HG03280 (cell line): ENCODE data around the gene C1S.

ENCODE experiments used
- ATAC-seq: cut with Tn5 transposase; IDR thresholded peaks from one replicate; pipeline ENCODE4 v1.9.1; 2021; ENCODE audit warnings: mild to moderate bottlenecking, moderate library complexity; ENCODE audit not compliant: unreplicated experiment

C1S gene

DNA sequence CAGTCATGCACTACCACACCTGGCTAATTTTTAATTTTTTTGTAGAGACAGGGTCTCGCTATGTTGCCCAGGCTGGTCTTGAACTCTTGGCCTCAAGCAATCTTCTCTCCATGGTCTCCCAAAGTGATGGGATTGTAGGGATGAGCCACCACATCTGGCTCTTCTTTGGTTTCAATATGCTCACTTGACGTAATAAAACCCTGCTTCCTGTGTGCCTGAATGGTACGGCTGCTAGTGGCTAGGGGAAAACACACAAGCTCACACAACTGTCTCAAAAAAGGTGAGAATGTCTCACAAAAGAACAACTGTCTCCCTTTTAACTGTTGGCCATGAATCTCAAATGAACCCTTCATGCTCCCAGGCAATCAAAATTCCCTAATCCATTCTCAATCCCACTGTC lies 15.0 kb downstream of the C1S start:
- ATAC-seq, result no peak

DNA sequence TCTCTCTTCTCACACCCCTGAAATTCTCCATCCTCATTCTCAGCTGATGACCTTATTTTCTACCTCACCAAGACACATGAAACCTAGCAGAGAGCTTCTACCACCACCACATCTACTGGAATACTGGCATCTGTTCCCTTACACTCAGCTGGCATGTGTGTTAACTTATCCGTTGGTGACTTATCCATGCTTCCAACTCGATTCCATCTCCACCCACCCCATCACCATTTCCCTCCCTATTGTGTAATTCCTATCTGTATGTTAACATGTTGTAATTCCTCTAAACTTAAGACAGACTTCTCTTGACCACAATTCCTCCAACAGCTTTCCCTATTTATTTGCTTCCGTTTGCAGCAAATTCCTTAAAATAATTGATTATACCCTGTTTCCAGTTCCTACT lies 15.4 kb downstream of the C1S start:
- ATAC-seq, result no peak

DNA sequence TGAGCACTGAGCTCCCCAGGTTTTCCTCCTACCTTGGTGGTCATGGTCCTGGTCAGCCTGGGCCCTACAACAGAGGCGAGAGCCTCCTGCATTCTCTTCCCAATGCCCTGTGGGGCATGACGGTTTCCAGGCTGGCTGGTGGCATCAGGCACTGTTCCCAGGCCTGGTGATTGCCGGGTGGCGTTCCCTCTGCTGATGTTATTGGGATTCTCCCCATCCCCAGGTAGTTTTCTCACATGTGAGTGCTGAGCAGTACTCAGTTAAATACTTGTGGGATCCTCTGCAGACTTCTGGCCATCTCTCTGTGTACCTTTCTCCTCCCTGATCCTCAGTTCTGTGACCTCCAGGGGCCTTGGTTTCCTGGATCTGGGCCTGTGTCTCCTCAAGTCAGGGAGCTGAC lies 16.0 kb downstream of the C1S start:
- no peak for ATAC-seq

DNA sequence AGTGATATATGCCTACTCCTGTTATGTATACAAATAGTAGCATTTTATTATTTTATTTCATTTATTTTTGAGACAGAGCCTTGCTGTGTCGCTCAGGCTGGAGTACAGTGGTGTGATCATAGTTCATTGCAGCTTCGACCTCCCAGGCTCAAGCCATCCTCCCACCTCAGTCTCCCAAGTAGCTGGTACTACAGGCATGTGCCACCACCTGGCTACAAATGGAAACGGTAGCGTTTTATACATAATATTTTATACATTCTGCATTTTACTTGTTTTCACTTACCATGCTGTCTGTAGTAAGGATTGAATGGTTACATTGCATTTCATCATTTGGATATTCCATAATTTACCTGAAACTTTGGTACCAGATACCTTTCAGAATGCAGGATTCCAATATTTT lies 17.6 kb downstream of the C1S start:
- ATAC-seq, result no peak

DNA sequence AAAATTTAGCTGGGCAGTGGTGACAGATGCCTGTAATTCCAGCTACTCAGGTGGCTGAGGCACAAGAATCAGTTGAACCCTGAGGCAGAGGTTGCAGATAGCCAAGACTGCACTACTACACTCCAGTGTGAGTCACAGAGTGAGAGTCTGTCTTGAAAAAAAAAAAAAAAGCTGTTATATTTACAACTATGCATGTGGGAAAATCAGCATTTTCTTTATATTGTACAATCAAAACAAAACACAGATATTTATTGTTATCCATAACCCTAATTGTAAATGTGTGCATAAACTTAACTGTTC lies 19.3 kb downstream of the C1S start:
- ATAC-seq, result no peak

DNA sequence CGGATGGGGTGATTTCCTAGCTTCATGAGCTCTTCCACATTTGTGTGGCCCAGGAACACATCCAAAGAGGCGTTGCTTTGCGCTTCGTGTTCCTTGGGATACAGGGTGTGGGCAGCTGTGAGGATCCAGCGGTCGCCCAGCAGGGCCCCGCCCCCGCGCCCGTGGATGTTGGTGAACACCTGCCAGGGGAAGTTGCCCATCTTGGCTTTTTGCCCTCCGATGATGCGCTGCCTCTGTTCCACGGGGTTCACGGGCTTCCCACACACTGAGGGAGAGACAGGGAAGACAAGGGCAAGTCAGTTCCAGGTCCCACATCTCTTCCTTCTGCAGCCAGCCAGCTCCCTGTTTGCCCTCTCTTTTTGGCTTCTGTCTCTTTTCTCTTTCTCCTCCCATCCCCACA lies 20.5 kb downstream of the C1S start:
- ATAC-seq, result no peak

DNA sequence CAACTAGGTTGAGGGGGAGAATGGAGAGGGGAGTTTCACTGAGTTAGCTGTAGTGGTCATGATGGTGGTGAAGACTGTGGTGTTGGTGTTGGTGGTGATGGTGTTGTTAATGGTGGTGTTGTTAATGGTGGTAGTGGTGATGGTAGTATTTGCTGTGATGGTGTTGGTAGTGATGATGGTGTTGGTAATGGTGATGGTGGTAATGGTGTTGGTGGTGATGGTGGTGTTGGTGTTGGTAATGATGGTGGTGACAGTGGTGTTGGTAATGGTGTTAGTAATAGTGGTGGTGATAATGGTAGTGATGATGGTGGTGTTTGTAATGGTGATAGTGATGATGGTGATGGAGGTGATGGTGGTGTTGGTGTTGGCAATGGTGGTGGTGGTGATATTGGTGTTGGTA lies 22.6 kb downstream of the C1S start:
- ATAC-seq, result no peak

- ATAC-seq, result no peak
Measured at GRCh38 chr12:7089196-7089871, 28.8 kb downstream of the C1S start.

DNA sequence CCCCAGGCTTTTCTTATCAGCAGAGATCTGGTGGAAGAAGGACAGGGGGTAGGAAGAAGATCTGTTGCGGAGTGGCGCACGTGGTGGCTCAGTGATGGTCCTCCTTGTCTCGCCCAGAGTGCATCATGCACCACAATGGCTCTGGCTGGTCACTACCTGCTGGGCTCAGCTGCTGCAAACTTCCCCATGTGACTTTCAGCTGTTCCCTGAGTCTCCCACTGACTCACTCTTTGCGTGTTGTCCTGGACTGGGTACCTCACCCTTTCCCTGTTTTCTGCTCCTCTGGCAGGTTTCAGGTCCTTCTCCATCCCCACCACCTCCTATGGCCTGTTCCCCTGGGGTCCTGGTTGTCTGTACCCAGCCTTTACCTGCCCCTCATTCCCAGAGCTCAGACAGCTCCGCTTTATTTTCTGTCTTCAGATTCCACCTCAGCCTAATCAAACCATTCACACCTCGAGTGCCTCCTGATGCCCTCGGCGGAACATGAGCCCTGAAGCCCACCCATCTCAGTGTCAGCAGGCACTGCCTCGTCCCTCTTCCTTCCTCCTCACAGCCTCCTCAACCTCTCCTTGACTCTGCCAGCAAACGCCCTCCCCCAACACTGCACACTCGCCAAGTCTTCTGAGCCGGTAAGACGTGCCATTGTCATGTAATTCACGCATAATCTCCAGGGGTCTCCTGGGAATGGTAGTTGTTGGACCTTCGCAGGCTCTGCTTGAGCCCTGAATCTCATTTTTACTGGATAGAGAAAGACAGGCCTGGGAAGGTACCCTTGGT lies 29.9 kb downstream of the C1S start:
- no peak for ATAC-seq

- ATAC-seq, result no peak
Measured at GRCh38 chr12:7091171-7091570, 30.7 kb downstream of the C1S start.

- no peak for ATAC-seq
Measured at GRCh38 chr12:7091660-7092228, 31.2 kb downstream of the C1S start.

DNA sequence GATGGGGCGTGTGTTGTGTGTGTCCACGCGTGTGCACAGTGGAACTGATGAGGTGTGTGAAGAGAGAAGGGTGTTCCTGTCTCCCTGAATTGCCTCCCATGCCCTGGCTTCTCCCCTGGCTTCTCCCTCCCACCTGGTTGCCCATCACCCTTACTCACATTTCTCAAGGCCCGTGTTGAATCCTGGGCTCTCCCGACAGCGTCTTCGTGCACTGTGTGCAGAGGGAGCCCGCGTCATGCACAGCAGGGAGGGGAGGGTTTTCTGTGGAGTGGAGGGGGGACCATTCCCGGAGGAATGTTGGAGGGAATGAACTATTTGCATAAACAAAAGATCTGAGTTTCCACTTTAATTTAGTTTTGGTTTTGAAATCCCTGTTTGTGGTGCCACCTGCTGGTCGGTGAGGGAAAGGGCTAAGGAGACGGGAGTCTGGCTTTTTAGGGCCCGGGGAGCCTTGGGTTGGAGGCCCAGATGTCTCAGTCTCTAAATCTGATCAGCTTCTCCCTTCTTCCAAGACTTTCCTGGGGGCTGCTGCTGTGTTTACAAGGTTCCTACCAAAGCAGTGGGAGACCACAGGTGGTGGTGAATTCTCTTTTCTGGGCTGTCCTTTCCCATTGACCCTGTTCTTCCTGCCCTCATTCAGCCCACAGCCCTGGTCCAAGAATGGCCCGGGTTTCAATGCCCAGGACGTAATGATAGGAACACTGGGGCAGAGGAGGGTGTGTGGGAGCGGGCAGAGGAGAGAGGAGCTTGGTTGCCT lies 31.9 kb downstream of the C1S start, which contains the start of gene C1R:
Gene C1R, minus strand, starts transcription at position 217 of the 757 bp plus-strand sequence. Its CDS starts 57 bp downstream, at position 160.
- no peak for ATAC-seq

- no peak for ATAC-seq
Measured at GRCh38 chr12:7092986-7093460, 32.5 kb downstream of the C1S start.

- ATAC-seq, result no peak
Measured at GRCh38 chr12:7093486-7093885, 33.0 kb downstream of the C1S start.

DNA sequence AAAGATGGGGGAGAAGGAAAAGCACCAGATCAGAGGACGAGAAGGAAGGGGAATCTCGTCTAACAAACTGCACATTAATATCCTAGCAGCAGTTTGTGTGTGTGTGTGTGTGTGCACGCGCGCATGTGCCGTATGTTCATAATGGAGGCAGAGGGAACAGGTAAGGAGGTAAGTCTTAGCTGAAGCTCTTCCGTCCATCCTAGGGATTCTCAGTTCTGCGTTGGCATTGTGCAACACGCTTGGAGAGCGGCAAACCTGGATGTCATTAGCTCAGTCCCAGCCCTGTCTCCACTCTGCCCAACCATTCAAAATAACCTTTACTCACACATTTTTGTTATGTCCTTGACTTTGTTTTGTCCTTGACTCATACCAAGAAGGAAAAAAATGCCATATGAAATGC lies 33.4 kb downstream of the C1S start:
- ATAC-seq, result no peak

DNA sequence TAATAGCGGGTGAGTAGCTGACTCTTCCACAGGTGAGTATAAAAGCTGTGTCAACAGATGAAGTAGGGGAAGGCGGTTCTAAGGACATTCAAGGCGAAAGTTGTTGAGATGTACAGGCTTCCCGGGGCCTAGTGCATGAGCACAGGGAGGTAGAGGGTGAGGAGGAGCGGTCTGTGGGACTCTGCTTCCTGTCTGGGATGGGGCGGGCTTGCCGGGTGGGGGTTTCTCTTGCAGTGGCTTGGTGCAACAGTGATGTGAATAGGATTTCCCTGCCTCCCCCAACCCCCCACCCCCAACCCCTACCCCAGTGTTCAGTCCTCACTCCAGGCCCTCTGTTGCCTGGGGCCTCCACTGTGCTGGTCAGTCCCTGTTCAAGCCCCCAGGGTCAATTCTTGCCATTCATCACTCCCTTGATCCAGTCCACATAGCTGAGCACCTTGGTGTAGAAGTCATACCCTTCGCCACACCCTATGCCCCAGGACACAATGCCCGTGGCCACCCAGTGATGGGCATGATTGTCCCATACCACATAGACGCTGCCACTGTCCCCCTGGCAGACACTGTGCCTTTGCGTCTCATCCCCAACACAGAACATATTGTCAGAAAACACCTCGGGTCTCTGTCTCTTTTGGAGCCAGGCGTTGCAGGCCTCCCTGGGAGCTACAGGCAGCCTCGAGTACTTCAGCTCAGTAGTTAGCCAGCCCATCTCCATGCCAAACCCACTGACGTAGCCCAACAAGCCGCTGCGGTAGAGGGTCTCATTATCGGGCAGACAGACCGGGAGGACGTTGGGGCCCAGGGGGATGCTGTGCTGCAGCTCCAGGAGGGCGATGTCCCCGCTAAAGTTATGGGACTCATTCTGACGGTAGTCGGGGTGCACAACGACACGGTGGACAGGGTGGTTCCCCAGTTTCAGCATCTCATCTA lies 35.8 kb downstream of the C1S start:
- no peak for ATAC-seq

GRCh38 chr12:7096979-7097378 lies 36.5 kb downstream of the C1S start:
- no peak for ATAC-seq

DNA sequence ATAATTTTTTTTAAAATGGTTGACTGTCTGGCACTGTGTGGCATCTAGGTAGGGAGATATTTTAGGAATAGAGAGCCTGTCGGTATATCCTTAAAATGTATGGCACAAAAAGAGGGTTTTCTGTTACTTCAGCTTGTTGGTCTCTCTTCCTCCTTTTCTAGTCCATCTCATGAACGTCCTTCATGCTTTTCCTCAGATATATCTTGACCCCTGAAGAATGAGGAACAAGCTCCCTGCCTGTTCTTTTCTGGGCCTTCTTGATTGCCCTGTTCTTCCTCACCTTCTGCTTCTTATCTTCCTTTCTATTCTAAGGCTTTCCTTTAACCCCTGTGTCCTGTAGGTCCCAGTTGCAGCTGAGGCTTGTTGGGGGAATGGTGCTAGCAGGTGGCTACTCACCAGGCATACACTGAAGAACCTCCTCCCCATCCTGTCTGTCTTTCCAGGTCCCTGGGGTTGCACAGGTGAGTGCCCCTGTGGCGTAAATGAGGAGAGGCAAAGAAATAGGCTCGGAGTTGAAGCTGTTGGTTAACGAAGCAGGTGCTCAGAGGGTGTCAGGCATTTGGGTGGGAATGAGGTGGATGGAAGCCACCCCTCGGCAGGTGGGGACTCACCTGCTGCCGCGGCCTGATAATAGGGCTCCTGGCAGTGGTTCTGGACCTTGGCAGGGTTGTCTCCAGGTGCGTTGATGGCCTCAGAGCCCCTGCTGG lies 38.9 kb downstream of the C1S start:
- no peak for ATAC-seq

DNA sequence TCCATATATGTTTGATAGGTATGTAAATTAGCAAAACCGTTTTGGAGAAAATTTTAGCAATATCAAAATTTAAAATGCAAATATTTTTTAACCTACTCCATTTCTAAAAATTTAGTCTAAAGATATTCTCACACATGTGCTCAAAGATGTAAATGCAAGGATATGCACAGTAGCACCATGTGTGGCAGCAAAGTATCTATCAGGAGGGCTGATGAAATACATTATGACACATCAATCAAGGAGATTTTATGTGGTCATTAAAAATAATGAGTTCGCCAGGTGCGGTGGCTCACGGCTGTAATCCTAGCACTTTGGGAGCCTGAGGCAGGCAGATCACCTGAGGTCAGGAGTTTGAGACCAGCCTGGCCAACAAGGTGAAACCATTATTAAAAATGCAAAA lies 39.7 kb downstream of the C1S start:
- no peak for ATAC-seq
